H1 (cell line): ENCODE measurements around the gene NEFH. TPM values are rescaled to one million over a fixed set of nuclear protein-coding genes. Genes with fewer than 3 reads are reported as not detected.

Experiments used
- CTCF ChIA-PET: fragments of 300-600 bp; sonication (Branson Sonifier 250); formaldehyde crosslinking; loops from one replicate; lab custom pipeline; 2021; ENCODE audit not compliant: partially characterized antibody; lab: Charles Lee
- POLR2A ChIA-PET: fragments of 300-600 bp; sonication (Branson Sonifier 250); formaldehyde crosslinking; loops from one replicate; lab custom pipeline; 2021; ENCODE audit warnings: inconsistent platforms; ENCODE audit not compliant: partially characterized antibody; lab: Charles Lee
- DNase-seq, 2 experiments: peaks; one replicate each; pipeline versions ENCODE4 v3.0.0 to v3.0.0-alpha.2; 2010 to 2022; ENCODE audit warnings: low spot score in 2 of 2, low read depth in 1 of 2, mixed read lengths in 1 of 2
- FAIRE-seq: peaks from 2 replicates; lab custom pipeline; 2011; peaks lifted over from hg19 to GRCh38; lab: Jason Lieb, UNC
- H2AFZ ChIP-seq: 2 replicates; pipeline ENCODE4 v1.8.1; 2012; ENCODE audit warnings: low read length, inconsistent platforms
- H2AK5ac ChIP-seq: 2 replicates; pipeline ENCODE4 v1.6.1; 2013; ENCODE audit warnings: low read depth, low read length
- H2BK120ac ChIP-seq: replicated peaks from 2 replicates; pipeline ENCODE3; 2013; ENCODE audit warnings: low read depth, low read length, inconsistent platforms
- H2BK12ac ChIP-seq: 2 replicates; pipeline ENCODE4 v1.6.1; 2013; ENCODE audit warnings: low read depth, low read length
- H2BK15ac ChIP-seq: 2 replicates; pipeline ENCODE4 v1.6.1; 2013; ENCODE audit warnings: low read length
- H2BK20ac ChIP-seq: 2 replicates; pipeline ENCODE4 v1.6.1; 2013; ENCODE audit warnings: low read length
- H2BK5ac ChIP-seq: 2 replicates; pipeline ENCODE4 v1.6.1; 2013; ENCODE audit warnings: low read depth, low read length
- H3K14ac ChIP-seq: 2 replicates; pipeline ENCODE4 v1.6.1; 2013; ENCODE audit warnings: inconsistent platforms; ENCODE audit not compliant: insufficient read length
- H3K18ac ChIP-seq: 2 replicates; pipeline ENCODE4 v1.6.1; 2013; ENCODE audit warnings: low read length; ENCODE audit errors: extremely low read depth
- H3K23ac ChIP-seq: 2 replicates; pipeline ENCODE4 v1.6.1; 2013; ENCODE audit warnings: inconsistent platforms; ENCODE audit not compliant: insufficient read length
- H3K23me2 ChIP-seq: 2 replicates; pipeline ENCODE4 v1.6.1; 2013; ENCODE audit warnings: low read depth, low read length
- H3K27ac ChIP-seq: 2 replicates; pipeline ENCODE4 v1.6.1; 2011; ENCODE audit warnings: low read depth, low read length, inconsistent platforms
- H3K27me3 ChIP-seq, 4 experiments: replicated peaks in 1 of 4; 1 replicate in 1 of 4; 2 replicates in 3 of 4; pipeline versions ENCODE4 v1.6.1 to v1.8.1; 2011 to 2013; ENCODE audit warnings: low read length in 3 of 4, mild to moderate bottlenecking in 3 of 4, inconsistent platforms in 2 of 4, mixed read lengths in 2 of 4, moderate library complexity in 1 of 4; ENCODE audit not compliant: control insufficient read depth in 3 of 4, insufficient read depth in 3 of 4; ENCODE audit errors: extremely low read depth in 1 of 4
- H3K36me3 ChIP-seq, 4 experiments: 2 replicates each; pipeline versions ENCODE4 v1.6.1 to v1.8.1; 2011 to 2013; ENCODE audit warnings: mild to moderate bottlenecking in 4 of 4, low read length in 3 of 4, moderate library complexity in 2 of 4, control low read depth in 1 of 4, inconsistent platforms in 1 of 4; ENCODE audit not compliant: insufficient read depth in 4 of 4, control insufficient read depth in 2 of 4
- H3K4ac ChIP-seq: replicated peaks from 2 replicates; pipeline ENCODE3; 2013; ENCODE audit warnings: low read length, low read depth, mixed read lengths, inconsistent platforms; ENCODE audit not compliant: insufficient read length
- H3K4me1 ChIP-seq, 4 experiments: replicated peaks in 1 of 4; 1 replicate in 1 of 4; 2 replicates in 3 of 4; pipeline versions ENCODE4 v1.6.1 to v1.8.1; 2011 to 2013; ENCODE audit warnings: low read length in 3 of 4, inconsistent platforms in 2 of 4, mixed read lengths in 1 of 4; ENCODE audit not compliant: insufficient read depth in 4 of 4, control insufficient read depth in 3 of 4
- H3K4me2 ChIP-seq, 2 experiments: 2 replicates each; pipeline versions ENCODE4 v1.6.1 to v1.8.1; 2011 to 2013; ENCODE audit warnings: low read depth in 2 of 2, low read length in 2 of 2, control low read depth in 1 of 2, inconsistent platforms in 1 of 2, mild to moderate bottlenecking in 1 of 2; ENCODE audit not compliant: insufficient read depth in 1 of 2
- H3K4me3 ChIP-seq, 4 experiments: fragments of 200-600, 300-600 bp in 1 of 4; sonication (generic), shearing (Covaris generic), sonication (Bioruptor Twin) in 1 of 4; 2 replicates each; pipeline versions ENCODE4 v1.5.1 to v1.8.1; 2011 to 2016; ENCODE audit warnings: low read length in 4 of 4, low read depth in 3 of 4, control low read depth in 2 of 4, inconsistent platforms in 2 of 4, mild to moderate bottlenecking in 2 of 4, mixed read lengths in 1 of 4, moderate library complexity in 1 of 4; ENCODE audit not compliant: insufficient read depth in 2 of 4; ENCODE audit errors: extremely low read depth in 1 of 4
- H3K56ac ChIP-seq: replicated peaks from 2 replicates; pipeline ENCODE3; 2013; ENCODE audit warnings: low read depth, mild to moderate bottlenecking, mixed read lengths, low read length, inconsistent platforms; ENCODE audit not compliant: insufficient read length
- H3K79me1 ChIP-seq: 2 replicates; pipeline ENCODE4 v1.6.1; 2013; ENCODE audit warnings: low read depth, low read length, control low read depth
- H3K79me2 ChIP-seq, 2 experiments: 2 replicates each; pipeline versions ENCODE4 v1.6.1 to v1.8.1; 2012 to 2013; ENCODE audit warnings: low read length in 2 of 2, mild to moderate bottlenecking in 2 of 2, inconsistent platforms in 1 of 2; ENCODE audit not compliant: insufficient read depth in 2 of 2, control insufficient read depth in 1 of 2
- H3K9ac ChIP-seq, 4 experiments: replicated peaks in 1 of 4; 1 replicate in 1 of 4; 2 replicates in 3 of 4; pipeline versions ENCODE4 v1.6.1 to v1.8.1; 2011 to 2013; ENCODE audit warnings: low read depth in 3 of 4, low read length in 3 of 4, control low read depth in 2 of 4, mild to moderate bottlenecking in 2 of 4, moderate library complexity in 2 of 4, inconsistent platforms in 1 of 4; ENCODE audit errors: extremely low read depth in 1 of 4
- H3K9me3 ChIP-seq, 2 experiments: 2 replicates each; pipeline versions ENCODE4 v1.6.1 to v1.8.1; 2012 to 2013; ENCODE audit warnings: mild to moderate bottlenecking in 2 of 2, moderate library complexity in 2 of 2, control low read depth in 1 of 2, inconsistent platforms in 1 of 2, low read depth in 1 of 2, low read length in 1 of 2, mixed read lengths in 1 of 2; ENCODE audit not compliant: insufficient read depth in 2 of 2
- H4K20me1 ChIP-seq, 2 experiments: replicated peaks in 1 of 2; 2 replicates each; pipeline versions ENCODE3 to v1.8.1; 2011 to 2013; ENCODE audit warnings: inconsistent platforms in 2 of 2, low read length in 2 of 2, mild to moderate bottlenecking in 1 of 2; ENCODE audit not compliant: insufficient read depth in 2 of 2, control insufficient read depth in 1 of 2
- H4K5ac ChIP-seq: 2 replicates; pipeline ENCODE4 v1.6.1; 2013; ENCODE audit warnings: low read length, low read depth, mixed read lengths, inconsistent platforms; ENCODE audit not compliant: insufficient read length
- H4K8ac ChIP-seq: 2 replicates; pipeline ENCODE4 v1.8.0; 2013; ENCODE audit warnings: mild to moderate bottlenecking, moderate library complexity, low read length, inconsistent platforms; ENCODE audit not compliant: insufficient read depth; ENCODE audit errors: extremely low read depth
- H4K91ac ChIP-seq: replicated peaks from 2 replicates; pipeline ENCODE3; 2013; ENCODE audit warnings: low read length, mixed read lengths, inconsistent platforms; ENCODE audit not compliant: insufficient read length
- BCL11A ChIP-seq, 2 experiments: IDR thresholded peaks; one replicate each; pipeline ENCODE4 v1.6.1; 2011; ENCODE audit warnings: low read depth in 2 of 2, low read length in 2 of 2, mild to moderate bottlenecking in 2 of 2
- BRCA1 ChIP-seq: IDR thresholded peaks from 2 replicates; pipeline ENCODE4 v1.6.1; 2012; ENCODE audit warnings: low read depth, low read length, improper control_type of control experiment
- E2F6 ChIP-seq: IDR thresholded peaks from 2 replicates; pipeline ENCODE4 v1.6.1; 2012; ENCODE audit warnings: inconsistent platforms
- EGR1 ChIP-seq: IDR thresholded peaks from 2 replicates; pipeline ENCODE4 v1.6.1; 2011; ENCODE audit warnings: low read depth, low read length, borderline replicate concordance
- HDAC6 ChIP-seq: IDR thresholded peaks from one replicate; pipeline ENCODE4 v1.7.1; 2012; ENCODE audit warnings: low read depth, mild to moderate bottlenecking, inconsistent platforms, low read length, moderate library complexity
- TEAD4 ChIP-seq: IDR thresholded peaks from 2 replicates; pipeline ENCODE4 v1.6.1; 2012; ENCODE audit warnings: low read depth, low read length, inconsistent platforms, mixed read lengths
- WGBS, 2 experiments: shearing (Covaris generic) in 1 of 2; methylation state at CpG; one replicate each; pipeline versions ENCODE4 v1.1.6 to v1.1.7; 2013 to 2015; ENCODE audit warnings: low lambda C conversion rate in 2 of 2, mixed read lengths in 2 of 2, inconsistent platforms in 1 of 2, low coverage in 1 of 2, missing lambda C conversion rate in 1 of 2; ENCODE audit not compliant: insufficient replicate concordance in 2 of 2, insufficient coverage in 1 of 2, insufficient read length in 1 of 2; ENCODE audit errors: extremely low coverage in 1 of 2, missing lambda C conversion rate in 1 of 2; 5-methylcytosine and 5-hydroxymethylcytosine counted together
- polyA plus RNA-seq, 7 experiments: library from polyadenylated mRNA; depleted of rRNA in 3 of 7; stranded (reverse) in 5 of 7; unstranded in 2 of 7; fragments of >200 nt in 5 of 7; fragments of 200-250 nt in 2 of 7; gene quantifications; 1 replicate in 5 of 7; 2 replicates in 1 of 7; 4 replicates in 1 of 7; pipeline versions ENCODE4 v1.2.1 to v1.2.3, GENCODE V29; 2011 to 2013; ENCODE audit warnings: missing spikeins in 2 of 7, mixed read lengths in 2 of 7
- total RNA-seq: library from RNA; stranded (reverse); fragmentation: NEBNext Ultra II Directional; extraction: Animal tissue kit (Norgen Biotek cat#: 25700); gene quantifications from 2 replicates; pipeline ENCODE4 v1.2.1, GENCODE V29; 2021

The NEFH gene
- total and polyA plus RNA-seq, 2 of the 8 experiments (the other 6 are each of a cell fraction or from before 2014, with no cell fraction given), result 0.57 to 2.3 TPM

GRCh38 chr22:29482726-29483125 is 2.7 kb downstream of the NEFH start:
- H3K4me2 ChIP-seq, result no peak overlapping the region; a peak in 1 of 4 replicates

More at GRCh38 chr22:29482726-29483125, 2.7 kb downstream of the NEFH start:
- no peak overlapping the region for H2BK120ac ChIP-seq
- H4K91ac ChIP-seq, result no peak overlapping the region
- H3K18ac ChIP-seq, result no peak overlapping the region
- CTCF ChIA-PET, result interaction anchor here (0.6 to 6.2 kb wide), 10 partner anchors 12 to 119 kb away, joined by 3 to 42 read pairs (median 4); no protein-coding TSS in a partner anchor
- H3K14ac ChIP-seq, result no peak overlapping the region
- no peak overlapping the region for H2AFZ ChIP-seq
- H3K4me1 ChIP-seq, result peaks cover 11 to 26% (median 19%) of the 10 kb centered on the region in 4 experiments
- H4K8ac ChIP-seq, result peak overlapping the region; percentile 15; the same call in 1 of the 2 replicates
- peaks cover 19% of the 10 kb centered on the region; the same call in 1 of the 2 replicates for H3K23me2 ChIP-seq
- H3K36me3 ChIP-seq, result peaks cover 0 to 12% (median 5%) of the 10 kb centered on the region in 4 experiments; a peak in 4 of 8 replicates
- no peak overlapping the region for H3K4ac ChIP-seq
- no peak overlapping the region for H3K4me3 ChIP-seq
- no peaks in the 10 kb centered on the region for H3K79me1 ChIP-seq
- H4K5ac ChIP-seq, result no peak overlapping the region
- no peak overlapping the region for H3K23ac ChIP-seq
- peak overlapping the region; percentile 98; the same call in 1 of the 2 replicates for H2BK15ac ChIP-seq
- H2BK20ac ChIP-seq, result no peak overlapping the region
- TF ChIP-seq TEAD4, result no peak
- no peak for TF ChIP-seq EGR1
- no peak for TF ChIP-seq HDAC6
- TF ChIP-seq BRCA1, result no peak
- no peak for TF ChIP-seq E2F6
- no peak for TF ChIP-seq BCL11A (IDR thresholded peaks at IDR 0.05; ENCODE audit: low read depth in 2 of 2, low read length in 2 of 2)
- no peaks in the 10 kb centered on the region for H3K79me2 ChIP-seq
- H3K56ac ChIP-seq, result no peak overlapping the region
- H3K9me3 ChIP-seq, result peaks cover 0 to 11% of the 10 kb centered on the region in 2 experiments; a peak in 2 of 4 replicates
- no peak overlapping the region for H2BK5ac ChIP-seq
- FAIRE-seq, result no peak
- H3K9ac ChIP-seq, result no peak overlapping the region
- WGBS, 2 experiments, result 93% methylated on average over 7 of the region's 7 CpGs; no CpG with 5 or more reads in 1 of the 2 experiments
- peak overlapping the region; percentile 56; the same call in 1 of the 2 replicates for H2AK5ac ChIP-seq
- peaks cover 4 to 5% of the 10 kb centered on the region in 2 experiments for H4K20me1 ChIP-seq
- POLR2A ChIA-PET, result interaction anchor here (1.0 to 3.7 kb wide), 6 partner anchors 12 to 70 kb away, joined by 3 to 36 read pairs (median 6); partner anchors contain the start of gene THOC5
- no peak for DNase-seq
- no peak overlapping the region for H3K27ac ChIP-seq
- peaks cover 26 to 50% (median 48%) of the 10 kb centered on the region in 4 experiments for H3K27me3 ChIP-seq
- H2BK12ac ChIP-seq, result peak overlapping the region; percentile 88; the same call in 1 of the 2 replicates
